ENCODE results near the gene SMARCC2.

SMARCC2 gene

DNA sequence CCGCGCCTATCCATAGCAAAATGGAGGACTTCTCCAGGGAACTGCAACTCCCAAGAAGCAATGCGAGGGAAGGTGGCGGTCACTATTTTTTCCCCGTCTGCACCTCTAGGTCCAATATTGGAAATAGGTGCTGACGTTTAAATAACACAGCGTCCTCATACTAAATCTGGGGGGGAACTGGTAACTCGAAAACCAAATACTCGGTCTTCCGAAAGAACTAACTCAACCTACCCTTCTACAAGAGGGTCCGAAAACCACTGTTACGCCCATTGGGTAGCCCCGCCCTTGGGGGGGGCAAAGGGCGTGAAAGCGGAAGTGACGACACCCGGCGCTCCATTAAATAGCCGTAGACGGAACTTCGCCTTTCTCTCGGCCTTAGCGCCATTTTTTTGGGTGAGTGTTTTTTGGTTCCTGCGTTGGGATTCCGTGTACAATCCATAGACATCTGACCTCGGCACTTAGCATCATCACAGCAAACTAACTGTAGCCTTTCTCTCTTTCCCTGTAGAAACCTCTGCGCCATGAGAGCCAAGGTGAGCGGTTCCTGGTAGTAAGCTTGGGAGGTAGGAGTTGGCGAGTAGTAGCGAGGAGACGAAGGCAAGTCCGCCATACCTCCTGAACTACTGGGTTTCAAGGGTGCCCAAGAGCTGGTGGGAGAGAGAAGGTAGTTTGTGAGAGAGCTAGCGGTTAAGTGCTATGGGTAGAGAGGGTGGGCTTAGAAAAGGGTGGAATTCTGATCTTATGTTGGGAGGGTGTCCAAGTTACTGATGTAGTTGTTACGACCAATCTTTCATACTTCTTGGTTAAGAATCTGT lies 72.8 kb downstream of the SMARCC2 start, which contains the start of gene RPL41:
RPL41 (plus strand) TSS at position 367 of the 815 bp plus-strand sequence.
- H3K27ac Mint-ChIP-seq = peak within 1 kb of the TSS; percentile 91

DNA sequence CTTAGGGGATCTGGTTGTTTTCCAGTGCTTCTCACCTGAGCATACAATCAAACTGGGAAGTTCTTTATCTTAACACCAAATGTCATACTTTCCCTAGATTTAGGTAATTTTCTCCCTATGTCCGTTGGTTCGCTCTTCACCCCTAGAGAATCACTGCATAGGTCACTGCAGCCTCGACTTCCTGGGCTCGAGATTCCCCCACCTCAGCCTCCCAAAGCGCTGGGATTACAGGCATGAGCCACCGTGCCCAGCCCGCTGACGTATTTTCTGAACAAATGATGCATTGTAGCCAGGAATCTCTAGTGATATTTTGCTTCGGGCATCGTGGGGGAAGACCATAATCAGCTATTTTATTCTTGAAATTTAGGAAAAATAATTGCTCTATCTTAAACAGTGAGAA lies 74.0 kb downstream of the SMARCC2 start:
- H3K36me3 Mint-ChIP-seq = peaks cover 53% of the 10 kb centered on the region
- no peak for ATAC-seq
- H3K4me1 Mint-ChIP-seq = peaks cover 23% of the 10 kb centered on the region
- H3K27ac Mint-ChIP-seq = peak overlapping the region; percentile 91
- H3K9me3 Mint-ChIP-seq = no peaks in the 10 kb centered on the region
- peak overlapping the region; percentile 100 for H3K4me3 Mint-ChIP-seq
- no peaks in the 10 kb centered on the region for H3K27me3 Mint-ChIP-seq

More for the DNA sequence above, 72.8 kb downstream of the SMARCC2 start, which contains the start of gene RPL41:
- Mint-ChIP-seq H3K4me3 (peak within 1 kb of the TSS; percentile 100), H3K36me3 (peaks cover 51% of the 10 kb centered on the region), H3K4me1 (peaks cover 30% of the 10 kb centered on the region), H3K27me3 (no peaks in the 10 kb centered on the region), H3K9me3 (no peaks in the 10 kb centered on the region)
- ATAC-seq = peak; percentile 76

DNA sequence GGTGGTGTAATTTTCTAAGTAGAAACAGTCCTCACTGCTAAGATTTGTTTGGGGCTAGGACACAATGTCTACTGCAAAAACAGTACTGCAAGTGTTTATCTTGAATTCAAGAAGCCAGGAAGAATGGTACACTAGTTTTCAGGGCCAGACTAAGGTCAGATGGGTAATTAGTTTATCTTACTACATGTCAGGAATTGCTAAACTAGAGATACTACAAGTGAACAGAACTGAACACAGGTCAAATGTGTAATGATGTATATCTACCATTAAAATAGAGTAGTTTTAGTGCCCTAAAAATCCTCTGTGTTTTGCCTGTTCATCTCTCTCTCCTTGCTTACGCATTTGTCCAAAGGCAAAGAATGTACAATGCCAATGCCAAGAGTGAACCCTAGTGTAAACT lies 75.2 kb downstream of the SMARCC2 start:
- H3K9me3 Mint-ChIP-seq = no peaks in the 10 kb centered on the region
- H3K36me3 Mint-ChIP-seq = peaks cover 59% of the 10 kb centered on the region
- H3K4me3 Mint-ChIP-seq = no peak overlapping the region
- H3K4me1 Mint-ChIP-seq = peaks cover 13% of the 10 kb centered on the region
- no peaks in the 10 kb centered on the region for H3K27me3 Mint-ChIP-seq
- ATAC-seq = no peak
- peak overlapping the region; percentile 59 for H3K27ac Mint-ChIP-seq
